ENCODE data around the gene DPP6.

DPP6 gene

DNA sequence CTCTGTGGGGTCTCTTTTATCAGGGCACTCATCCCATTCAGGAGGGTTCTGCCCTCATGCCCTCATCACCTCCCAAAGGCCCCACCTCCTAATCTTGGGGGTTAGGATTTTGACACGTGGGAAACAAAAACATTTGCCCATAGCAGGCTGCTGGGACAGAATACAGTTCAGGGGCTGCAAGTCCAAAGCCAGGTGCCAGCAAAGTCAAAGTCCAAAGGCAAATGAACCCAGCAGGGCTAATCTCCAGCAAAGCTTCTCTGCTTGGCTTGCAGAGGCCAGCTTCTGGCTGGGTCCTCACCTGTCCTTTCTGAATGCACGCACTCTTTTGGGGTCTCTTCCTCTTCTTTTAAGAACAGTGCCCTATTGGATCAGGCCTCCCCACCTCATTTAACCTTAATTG, 359.9 kb downstream of the DPP6 start:
- no peak for DNase-seq (ENCODE audit: low read depth)

DNA sequence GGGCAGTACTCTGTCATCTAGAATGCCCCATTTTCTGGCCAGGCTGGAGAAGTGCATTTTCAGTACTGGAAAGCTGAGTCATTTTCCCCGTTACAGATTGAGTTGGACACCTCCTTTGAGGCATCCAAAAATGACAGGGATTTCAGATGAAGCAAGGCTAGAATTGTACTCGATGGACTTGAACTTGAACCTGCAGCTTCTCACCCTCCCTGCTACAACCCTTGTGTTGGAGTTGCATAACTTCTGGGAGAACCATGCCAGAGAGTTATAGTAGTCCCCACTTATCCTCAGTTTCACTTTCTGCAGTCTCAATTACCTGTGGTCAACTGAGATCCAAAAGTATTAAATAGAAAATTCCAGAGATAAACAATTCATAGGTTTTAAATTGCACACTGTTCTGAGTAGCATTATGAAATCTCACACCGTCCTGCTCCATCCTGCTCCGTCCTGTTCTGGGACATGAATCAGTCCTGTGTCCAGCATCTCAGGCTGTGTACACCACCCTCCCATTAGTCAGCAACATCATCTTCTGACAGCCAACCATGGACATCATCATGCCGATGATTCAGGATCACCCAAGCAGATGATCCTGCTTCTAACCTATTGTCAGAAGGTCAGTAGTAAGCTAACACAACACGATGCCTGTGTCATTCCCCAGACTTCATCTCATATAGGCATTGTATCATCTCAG, 363.7 kb downstream of the DPP6 start:
- no peak for DNase-seq (ENCODE audit: low read depth)

DNA sequence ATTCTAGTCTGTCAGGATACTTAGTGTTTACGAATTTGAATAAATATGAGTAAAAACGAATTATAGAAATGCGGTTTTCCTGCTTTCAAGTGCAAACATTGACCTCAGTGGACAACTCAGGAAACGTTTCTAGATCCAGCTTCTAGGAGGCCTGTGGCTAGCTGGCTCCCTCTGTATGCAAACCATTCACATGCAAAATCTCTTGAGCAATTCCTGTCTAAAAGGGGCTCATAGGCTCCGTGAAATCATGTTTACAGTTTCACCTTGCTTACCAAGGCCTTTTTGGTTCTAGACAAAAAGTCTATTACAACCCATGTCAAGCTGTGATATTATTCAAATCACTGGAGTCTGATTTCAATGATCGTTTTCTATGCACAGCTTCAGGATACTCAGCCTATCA, 364.5 kb downstream of the DPP6 start:
- DNase-seq (ENCODE audit: low read depth), result no peak

- no peak for DNase-seq (ENCODE audit: low read depth)
Measured at GRCh38 chr7:154419344-154419743, 367.1 kb downstream of the DPP6 start.

DNA sequence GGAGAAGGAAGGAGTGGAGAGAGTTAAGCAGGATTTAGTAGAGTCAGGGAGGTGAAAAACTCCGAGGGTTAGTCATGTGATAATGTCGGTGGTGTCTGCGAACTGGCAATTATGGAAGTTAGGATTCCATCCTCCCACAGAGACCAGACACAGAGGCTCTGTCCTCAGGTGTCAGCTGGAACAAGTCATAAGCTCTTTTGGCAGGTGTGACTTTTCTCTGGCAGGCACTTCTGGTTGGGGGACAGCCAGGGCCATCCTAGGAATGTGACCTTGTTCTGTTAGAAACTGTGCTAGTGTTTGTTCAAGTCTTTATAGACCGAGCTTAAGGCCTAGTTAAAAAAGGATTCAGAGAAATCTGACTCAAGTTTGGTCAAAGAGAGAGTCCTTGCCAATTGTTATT, 371.0 kb downstream of the DPP6 start:
- DNase-seq (ENCODE audit: low read depth), result no peak

DNA sequence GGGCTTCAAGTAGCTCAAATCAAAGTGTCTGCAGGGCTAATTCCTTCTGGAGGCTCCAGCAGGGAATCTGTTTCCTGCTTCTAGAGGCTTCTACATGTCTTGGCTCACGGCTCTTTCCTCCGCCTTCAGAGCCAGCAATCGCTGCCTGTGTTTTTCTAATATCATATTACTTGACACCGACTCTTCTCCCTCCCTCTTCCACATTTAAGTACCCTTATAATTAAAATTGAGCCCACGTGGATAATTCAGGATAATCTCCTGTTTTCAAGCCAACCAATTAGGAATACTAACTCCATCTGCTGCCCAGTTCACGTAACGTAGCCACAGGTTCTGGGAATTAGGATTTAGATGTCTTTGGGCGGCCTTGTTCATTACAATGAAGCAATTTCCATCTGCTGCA, 372.2 kb downstream of the DPP6 start:
- no peak for DNase-seq (ENCODE audit: low read depth)

GRCh38 chr7:154425271-154425670, 373.1 kb downstream of the DPP6 start:
- no peak for DNase-seq (ENCODE audit: low read depth)

DNA sequence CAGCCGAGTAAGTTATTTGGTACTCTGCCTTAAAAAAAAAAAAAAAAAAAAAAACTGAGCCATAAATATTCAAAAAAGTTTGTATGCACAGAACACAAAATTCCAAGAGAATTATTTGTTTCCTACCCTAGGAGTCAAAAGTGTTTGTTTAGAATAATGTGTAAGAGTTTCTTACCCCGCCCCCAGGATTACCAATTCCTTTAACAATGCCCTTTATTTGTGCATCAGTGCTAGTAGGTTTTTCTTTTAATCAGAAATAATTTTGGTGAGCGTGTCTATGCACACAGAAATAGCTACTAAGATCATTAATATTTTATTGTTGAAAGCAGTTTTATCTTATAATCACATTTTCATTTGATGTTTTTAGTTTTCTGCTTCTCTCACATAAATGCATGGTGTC, 374.6 kb downstream of the DPP6 start:
- no peak for DNase-seq (ENCODE audit: low read depth)

DNA sequence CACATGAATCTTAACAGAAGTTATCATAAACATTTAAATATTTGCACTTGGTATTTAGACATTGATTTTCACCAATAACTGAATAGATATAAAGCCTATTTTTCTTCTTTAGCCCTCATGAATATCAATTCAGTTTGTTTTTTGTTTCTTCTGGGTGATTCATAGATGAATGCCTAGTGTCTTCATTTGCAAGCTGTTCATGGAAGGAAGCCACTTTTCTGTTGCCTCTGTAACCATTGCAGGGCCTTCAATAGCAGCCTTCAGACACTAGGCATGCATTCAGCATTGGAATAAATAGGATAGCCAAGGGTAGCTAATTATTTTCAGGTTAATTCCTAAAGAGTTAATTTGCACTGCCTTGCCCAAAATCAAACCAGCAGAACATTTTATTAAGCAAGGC, 375.3 kb downstream of the DPP6 start:
- no peak for DNase-seq (ENCODE audit: low read depth)

DNA sequence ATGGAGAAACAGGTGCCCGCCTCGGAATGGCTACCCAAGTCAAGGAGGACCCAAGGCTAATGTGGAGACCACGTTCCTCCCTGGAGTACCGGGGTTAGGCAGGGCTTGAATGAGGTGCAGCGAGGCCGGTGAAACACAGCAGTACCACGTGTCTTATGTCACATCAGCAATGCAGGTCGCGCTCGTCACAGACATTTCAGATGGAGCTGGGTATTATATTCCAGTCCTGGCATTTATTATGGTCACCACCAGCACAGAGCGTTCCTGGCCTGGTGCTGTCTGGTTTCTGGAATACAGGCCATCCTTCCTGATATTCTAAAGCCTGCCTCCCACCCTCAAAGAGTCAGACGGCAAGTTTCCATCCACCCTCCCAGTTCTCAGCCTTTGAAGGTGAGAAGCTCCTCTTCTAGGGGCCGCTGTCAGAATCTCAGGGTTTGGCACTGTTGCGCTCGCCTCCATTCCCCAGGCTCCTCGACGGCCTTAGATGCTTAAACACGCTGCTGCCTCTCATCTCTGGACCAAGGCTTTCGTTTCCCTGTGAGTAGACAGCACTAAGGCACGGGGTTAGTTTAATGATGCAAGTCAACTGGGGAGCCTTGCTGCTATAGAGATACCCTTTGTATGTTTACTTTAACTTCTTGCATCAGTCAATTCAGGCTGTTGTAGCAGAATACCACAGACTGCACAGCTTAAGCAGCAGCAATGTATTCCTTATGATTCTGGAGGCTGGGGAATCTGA, 377.6 kb downstream of the DPP6 start:
- no peak for DNase-seq (ENCODE audit: low read depth)

- no peak for DNase-seq (ENCODE audit: low read depth)
Measured at GRCh38 chr7:154430640-154431039, 378.4 kb downstream of the DPP6 start.

- DNase-seq (ENCODE audit: low read depth), result no peak
Measured at GRCh38 chr7:154431045-154431444, 378.8 kb downstream of the DPP6 start.

DNA sequence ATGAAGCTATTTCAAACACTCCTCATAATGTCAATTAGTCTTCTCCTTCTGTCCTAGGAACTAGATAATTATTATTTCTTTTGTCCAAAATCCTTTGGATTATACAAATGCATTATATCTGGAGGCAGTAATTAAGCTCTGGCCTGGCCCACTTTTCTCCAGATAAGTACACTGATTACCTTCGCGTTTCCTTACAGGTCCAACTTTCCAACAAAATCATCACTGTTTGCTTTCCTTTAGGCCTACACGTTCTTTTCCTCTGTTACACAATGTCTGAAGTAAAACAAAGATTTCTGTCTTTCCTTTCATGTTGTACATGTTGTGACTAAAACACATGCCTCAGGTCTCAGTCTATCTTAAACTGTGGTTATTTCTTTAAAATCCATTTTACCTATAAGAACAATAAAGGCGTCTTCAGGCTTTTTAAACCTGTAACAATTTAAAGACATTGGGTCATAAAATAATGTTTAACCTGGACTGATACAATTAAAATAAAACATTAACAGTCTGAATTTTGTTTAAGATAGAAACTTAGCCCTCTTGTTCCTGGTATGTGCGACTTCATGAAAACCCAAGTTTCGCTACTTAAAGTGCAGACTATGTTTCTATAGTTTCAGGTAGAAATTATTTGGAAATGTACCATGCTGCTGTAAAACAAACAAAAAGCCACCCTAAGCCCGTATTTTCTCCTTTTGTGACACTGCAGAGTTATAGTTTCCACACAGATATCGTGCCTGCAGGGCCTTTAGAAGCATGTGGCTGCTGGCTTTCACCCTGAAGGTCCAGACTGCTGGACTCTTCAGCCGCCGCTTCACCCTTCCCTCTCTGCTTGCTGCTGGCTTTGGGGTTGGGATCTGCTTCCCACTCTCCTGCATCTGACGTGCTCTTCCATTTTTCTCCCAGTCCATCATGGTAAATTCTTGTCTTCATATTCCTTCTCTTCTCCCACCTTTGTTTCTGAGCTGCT, 381.7 kb downstream of the DPP6 start:
- DNase-seq (ENCODE audit: low read depth), result no peak

- no peak for DNase-seq (ENCODE audit: low read depth)
Measured at GRCh38 chr7:154436560-154436959, 384.4 kb downstream of the DPP6 start.

- no peak for DNase-seq (ENCODE audit: low read depth)
Measured at GRCh38 chr7:154437234-154437633, 385.0 kb downstream of the DPP6 start.

DNA sequence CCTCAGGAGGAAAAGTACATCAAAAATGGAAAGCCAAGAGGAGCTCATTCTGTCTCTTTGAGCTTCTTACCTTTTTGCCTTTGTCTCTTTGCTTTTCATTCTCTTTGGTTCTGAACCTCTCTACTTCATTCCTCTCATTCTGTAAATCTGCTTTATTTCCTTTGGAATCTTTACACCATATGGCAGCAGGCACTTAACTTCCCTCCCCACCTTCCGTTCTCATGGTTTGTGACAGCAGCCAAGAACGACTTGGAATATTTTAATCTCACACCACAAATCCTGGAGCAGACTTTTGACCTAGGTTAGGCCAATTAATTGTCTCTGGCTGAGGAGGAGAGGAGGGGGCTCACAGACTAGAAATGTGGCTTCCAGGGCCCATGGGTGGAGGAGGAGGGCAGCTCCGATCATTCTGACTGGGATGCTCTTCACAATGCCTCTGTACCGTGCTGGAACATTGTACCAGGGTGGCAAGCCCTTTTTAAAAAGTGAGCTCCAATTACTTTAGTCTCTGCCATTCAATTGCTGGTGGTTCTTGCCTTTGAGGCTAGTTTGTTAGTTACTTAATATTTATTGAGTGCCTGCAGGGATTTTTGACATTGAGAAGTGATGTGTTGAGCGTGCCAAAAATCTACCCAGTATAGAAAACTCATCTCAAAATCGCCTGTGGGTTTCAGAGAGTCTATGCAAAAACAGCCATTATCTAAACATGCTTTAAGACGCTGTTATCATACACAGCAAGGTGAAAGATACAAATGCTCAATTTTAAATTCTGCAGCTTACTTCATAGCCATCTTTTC, 386.6 kb downstream of the DPP6 start:
- no peak for DNase-seq (ENCODE audit: low read depth)

GRCh38 chr7:154440058-154440457, 387.9 kb downstream of the DPP6 start:
- no peak for DNase-seq (ENCODE audit: low read depth)

DNA sequence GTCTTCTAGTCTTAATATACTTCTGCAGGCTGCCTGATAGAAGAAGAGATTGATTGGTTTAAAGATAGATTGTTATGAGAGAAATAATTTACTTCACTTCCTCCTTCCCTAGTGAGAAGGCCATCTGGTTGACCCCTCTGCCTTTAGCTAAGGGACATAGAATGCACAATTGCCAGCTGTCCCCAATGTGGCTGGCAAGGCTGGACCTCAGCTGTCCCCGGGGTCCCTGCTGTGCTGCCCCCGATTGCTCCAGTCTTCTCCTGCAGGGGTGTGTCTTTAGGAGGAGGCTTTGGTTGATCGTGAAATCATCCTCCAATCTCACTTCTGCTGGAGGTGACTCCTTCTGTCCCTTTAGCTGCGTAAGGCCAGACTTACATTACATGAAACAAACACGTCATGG, 388.5 kb downstream of the DPP6 start:
- DNase-seq (ENCODE audit: low read depth), result no peak

DNA sequence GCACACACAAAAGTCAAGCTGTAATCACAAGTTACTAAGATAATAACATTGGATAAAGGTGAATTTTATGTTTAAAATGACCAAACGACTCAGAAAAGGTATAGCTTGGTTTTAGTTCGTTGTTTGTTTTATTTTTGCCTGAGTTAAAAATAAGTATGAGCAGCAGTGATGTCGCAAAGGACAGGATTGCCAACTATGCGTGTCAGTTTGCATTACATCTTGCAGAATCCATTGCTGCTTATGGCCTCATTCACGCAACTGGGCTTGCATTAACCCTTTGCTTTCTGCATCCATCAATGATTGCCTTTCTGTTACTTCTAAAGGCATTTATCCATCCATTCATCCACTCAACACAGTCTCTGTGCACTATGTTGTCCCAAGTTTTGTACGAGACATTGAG, 389.6 kb downstream of the DPP6 start:
- no peak for DNase-seq (ENCODE audit: low read depth)

DNA sequence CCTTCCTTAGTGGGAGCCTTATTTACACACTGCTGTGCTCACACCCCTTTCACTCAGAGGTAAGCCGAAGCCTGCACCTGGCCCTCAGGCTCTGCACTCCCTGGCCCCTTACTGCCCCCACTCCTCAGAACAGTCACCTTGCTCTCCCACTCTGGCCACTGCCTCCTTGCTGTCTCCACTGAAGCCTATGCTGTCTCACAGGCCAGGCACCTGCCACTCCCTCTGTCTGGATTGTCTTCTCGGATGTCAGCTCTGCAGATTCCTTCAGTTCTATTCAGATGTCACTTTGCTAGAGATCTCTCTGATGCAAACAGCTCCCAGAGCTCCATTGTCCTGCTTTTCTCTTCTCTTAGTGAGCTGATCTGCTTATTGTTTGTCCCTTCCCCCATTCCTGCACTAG, 390.7 kb downstream of the DPP6 start:
- no peak for DNase-seq (ENCODE audit: low read depth)

DNA sequence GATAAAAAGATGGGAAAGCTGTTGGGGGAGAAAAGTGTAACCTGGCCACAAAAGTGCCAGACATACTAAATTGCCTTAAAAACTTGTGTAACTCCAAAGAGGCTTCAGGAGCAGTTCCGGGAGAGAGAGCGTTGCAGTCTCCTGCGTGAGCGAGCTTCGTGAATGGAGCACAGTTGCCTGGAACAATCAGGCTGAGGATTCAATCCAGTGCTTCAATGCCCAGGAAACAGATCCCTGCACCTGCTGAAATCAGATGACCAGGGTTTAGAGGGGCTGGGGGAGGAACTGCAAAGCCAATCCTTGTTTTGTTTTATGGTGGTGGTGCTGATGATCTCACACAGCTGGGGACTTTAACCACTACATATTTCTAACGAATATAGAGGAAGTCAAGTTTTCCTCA, 398.3 kb downstream of the DPP6 start:
- no peak for DNase-seq (ENCODE audit: low read depth)

Data from activated T-cell treated with anti-CD3 and anti-CD28 coated beads for 24 hours (primary cell).